ENCODE measurements around the gene TXNDC12.

The TXNDC12 gene

GRCh38 chr1:52072291-52072690 is 17.3 kb upstream of the TXNDC12 start:
- no peak for DNase-seq (ENCODE audit: extremely low spot score)
- CTCF ChIA-PET, result interaction anchor here (1.3 kb wide), 1 partner anchor 10 kb away, joined by 3 read pairs; no protein-coding TSS in a partner anchor
- TF ChIP-seq NFRKB (IDR thresholded peaks at IDR 0.05) (no peak), ELF4 (IDR thresholded peaks at IDR 0.05) (no peak), FOXM1 (IDR thresholded peaks at IDR 0.05; ENCODE audit: borderline replicate concordance) (no peak), BHLHE40 (IDR thresholded peaks at IDR 0.05; ENCODE audit: borderline replicate concordance) (no peak), L3MBTL2 (conservative IDR thresholded peaks at IDR 0.05) (no peak), ZNF384 (IDR thresholded peaks at IDR 0.05) (no peak), SP1 (IDR thresholded peaks at IDR 0.05) (no peak)
- POLR2A ChIA-PET, result interaction anchor here (0.9 to 1.9 kb wide), 2 partner anchors 11 to 17 kb away, joined by 3 to 5 read pairs; partner anchors contain the start of gene TXNDC12

- no peak for DNase-seq (ENCODE audit: extremely low spot score)
- POLR2A ChIA-PET, result interaction anchor here (0.7 to 1.7 kb wide), 2 partner anchors 8 to 14 kb away, joined by 3 to 6 read pairs; no protein-coding TSS in a partner anchor
- TF ChIP-seq FOXA1 (IDR thresholded peaks at IDR 0.05) (no peak), SUZ12 (IDR thresholded peaks at IDR 0.05) (no peak), CTBP1 (IDR thresholded peaks at IDR 0.05; ENCODE audit: borderline replicate concordance) (no peak), L3MBTL2 (conservative IDR thresholded peaks at IDR 0.05) (no peak), ZNF384 (IDR thresholded peaks at IDR 0.05) (no peak), SP1 (IDR thresholded peaks at IDR 0.05) (no peak), PKNOX1 (IDR thresholded peaks at IDR 0.05) (no peak), ELF4 (IDR thresholded peaks at IDR 0.05) (no peak), TARDBP (IDR thresholded peaks at IDR 0.05) (no peak), BHLHE40 (IDR thresholded peaks at IDR 0.05; ENCODE audit: borderline replicate concordance) (no peak), NFRKB (IDR thresholded peaks at IDR 0.05) (no peak), FOXK2 (IDR thresholded peaks at IDR 0.05) (no peak), LEF1 (IDR thresholded peaks at IDR 0.05; ENCODE audit: borderline replicate concordance) (no peak), ARNT (IDR thresholded peaks at IDR 0.05) (no peak), FOXM1 (IDR thresholded peaks at IDR 0.05; ENCODE audit: borderline replicate concordance) (no peak), HDGF (IDR thresholded peaks at IDR 0.05; ENCODE audit: borderline replicate concordance) (no peak)
- CTCF ChIA-PET, result no interaction called here
Measured at GRCh38 chr1:52070704-52071103, 15.7 kb upstream of the TXNDC12 start.

- no peak for DNase-seq (ENCODE audit: extremely low spot score)
- TF ChIP-seq ELF4 (IDR thresholded peaks at IDR 0.05) (no peak), PKNOX1 (IDR thresholded peaks at IDR 0.05) (no peak), FOXM1 (IDR thresholded peaks at IDR 0.05; ENCODE audit: borderline replicate concordance) (no peak), NFRKB (IDR thresholded peaks at IDR 0.05) (no peak), ARNT (IDR thresholded peaks at IDR 0.05) (no peak), FOXK2 (IDR thresholded peaks at IDR 0.05) (no peak), BHLHE40 (IDR thresholded peaks at IDR 0.05; ENCODE audit: borderline replicate concordance) (no peak), SP1 (IDR thresholded peaks at IDR 0.05) (no peak)
- ChIA-PET POLR2A (no interaction called here), CTCF (no interaction called here)
Measured at GRCh38 chr1:52063192-52063591, 8.2 kb upstream of the TXNDC12 start.

GRCh38 chr1:52060822-52061221 is 5.8 kb upstream of the TXNDC12 start:
- TF ChIP-seq ELF4 (IDR thresholded peaks at IDR 0.05), result no peak
- no peak for TF ChIP-seq L3MBTL2 (conservative IDR thresholded peaks at IDR 0.05)
- TF ChIP-seq ZNF384 (IDR thresholded peaks at IDR 0.05), result no peak
- no peak for TF ChIP-seq FOXM1 (IDR thresholded peaks at IDR 0.05; ENCODE audit: borderline replicate concordance)
- no peak for TF ChIP-seq CTBP1 (IDR thresholded peaks at IDR 0.05; ENCODE audit: borderline replicate concordance)
- no peak for TF ChIP-seq HDGF (IDR thresholded peaks at IDR 0.05; ENCODE audit: borderline replicate concordance)
- TF ChIP-seq TARDBP (IDR thresholded peaks at IDR 0.05), result no peak
- no peak for TF ChIP-seq FOXK2 (IDR thresholded peaks at IDR 0.05)
- no peak for TF ChIP-seq NFRKB (IDR thresholded peaks at IDR 0.05)
- TF ChIP-seq BHLHE40 (IDR thresholded peaks at IDR 0.05; ENCODE audit: borderline replicate concordance), result no peak
- TF ChIP-seq FOXA1 (IDR thresholded peaks at IDR 0.05), result no peak
- no peak for TF ChIP-seq PKNOX1 (IDR thresholded peaks at IDR 0.05)
- no peak for TF ChIP-seq SUZ12 (IDR thresholded peaks at IDR 0.05)
- DNase-seq (ENCODE audit: extremely low spot score), result no peak
- POLR2A ChIA-PET, result interaction anchor here (1.3 to 1.5 kb wide), 2 partner anchors 11 to 24 kb away, joined by 3 to 5 read pairs; no protein-coding TSS in a partner anchor
- CTCF ChIA-PET, result no interaction called here

- ChIA-PET POLR2A (interaction anchor here (1.3 kb wide), 1 partner anchor 24 kb away, joined by 3 read pairs; no protein-coding TSS in a partner anchor), CTCF (no interaction called here)
- no peak for TF ChIP-seq CTBP1 (IDR thresholded peaks at IDR 0.05; ENCODE audit: borderline replicate concordance)
- TF ChIP-seq ARNT (IDR thresholded peaks at IDR 0.05), result no peak
- no peak for TF ChIP-seq HDGF (IDR thresholded peaks at IDR 0.05; ENCODE audit: borderline replicate concordance)
- DNase-seq (ENCODE audit: extremely low spot score), result no peak
Measured at GRCh38 chr1:52059888-52060287, 4.9 kb upstream of the TXNDC12 start.

GRCh38 chr1:52059321-52059720 is 4.3 kb upstream of the TXNDC12 start:
- ChIA-PET POLR2A (no interaction called here), CTCF (no interaction called here)
- DNase-seq (ENCODE audit: extremely low spot score), result no peak
- TF ChIP-seq NFRKB (IDR thresholded peaks at IDR 0.05), result no peak

- DNase-seq (ENCODE audit: extremely low spot score), result no peak
- CTCF ChIA-PET, result no interaction called here
- TF ChIP-seq CTBP1 (IDR thresholded peaks at IDR 0.05; ENCODE audit: borderline replicate concordance), result no peak
- no peak for TF ChIP-seq TARDBP (IDR thresholded peaks at IDR 0.05)
- no peak for TF ChIP-seq LEF1 (IDR thresholded peaks at IDR 0.05; ENCODE audit: borderline replicate concordance)
- TF ChIP-seq FOXK2 (IDR thresholded peaks at IDR 0.05), result no peak
- TF ChIP-seq ELF4 (IDR thresholded peaks at IDR 0.05), result no peak
- TF ChIP-seq FOXA1 (IDR thresholded peaks at IDR 0.05), result no peak
- TF ChIP-seq SUZ12 (IDR thresholded peaks at IDR 0.05), result no peak
- TF ChIP-seq NFRKB (IDR thresholded peaks at IDR 0.05), result no peak
- no peak for TF ChIP-seq L3MBTL2 (conservative IDR thresholded peaks at IDR 0.05)
- TF ChIP-seq ZNF384 (IDR thresholded peaks at IDR 0.05), result no peak
- TF ChIP-seq SP1 (IDR thresholded peaks at IDR 0.05), result no peak
- TF ChIP-seq ARNT (IDR thresholded peaks at IDR 0.05), result no peak
- TF ChIP-seq FOXM1 (IDR thresholded peaks at IDR 0.05; ENCODE audit: borderline replicate concordance), result no peak
- no peak for TF ChIP-seq PKNOX1 (IDR thresholded peaks at IDR 0.05)
- TF ChIP-seq HDGF (IDR thresholded peaks at IDR 0.05; ENCODE audit: borderline replicate concordance), result no peak
- POLR2A ChIA-PET, result interaction anchor here (1.9 kb wide), 1 partner anchor 13 kb away, joined by 6 read pairs; no protein-coding TSS in a partner anchor
Measured at GRCh38 chr1:52057876-52058415, 3.0 kb upstream of the TXNDC12 start.

Measured in HEK293T (cell line).